NOMO-1 treated with dmso at 0.1 percent for 144 hours (cell line): ENCODE results near the gene KIF4A.
"Not testable (repeated sequence)": the region's sequence is repeated elsewhere in the genome, so short reads cannot be mapped to it uniquely, and the experiment has no call there.

Experiments used
- DNase-seq: peaks from one replicate; lab custom pipeline; 2025; ENCODE audit not compliant: unreplicated experiment; lab: John Stamatoyannopoulos, UW

KIF4A gene

DNA sequence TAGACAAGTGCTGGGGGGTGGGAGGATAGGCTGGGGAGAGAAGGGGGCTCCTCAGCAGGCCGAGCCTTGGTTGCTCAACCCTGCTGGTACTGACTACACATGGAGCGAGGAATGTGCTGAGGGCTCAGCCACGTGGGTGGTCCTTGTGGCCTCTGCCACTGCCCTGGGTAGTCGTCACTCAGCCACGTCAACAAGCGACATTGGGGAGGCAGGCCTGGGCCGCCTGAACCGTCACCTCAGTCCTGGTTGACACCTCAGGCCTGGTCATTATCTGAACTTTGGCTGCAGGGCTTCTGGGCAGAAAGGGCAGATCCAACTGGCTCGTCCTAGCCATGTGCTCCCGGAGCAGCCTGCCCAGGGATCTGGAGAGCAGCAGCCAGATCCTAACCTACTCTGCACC, 70.5 kb downstream of the KIF4A start:
- DNase-seq: no peak

DNA sequence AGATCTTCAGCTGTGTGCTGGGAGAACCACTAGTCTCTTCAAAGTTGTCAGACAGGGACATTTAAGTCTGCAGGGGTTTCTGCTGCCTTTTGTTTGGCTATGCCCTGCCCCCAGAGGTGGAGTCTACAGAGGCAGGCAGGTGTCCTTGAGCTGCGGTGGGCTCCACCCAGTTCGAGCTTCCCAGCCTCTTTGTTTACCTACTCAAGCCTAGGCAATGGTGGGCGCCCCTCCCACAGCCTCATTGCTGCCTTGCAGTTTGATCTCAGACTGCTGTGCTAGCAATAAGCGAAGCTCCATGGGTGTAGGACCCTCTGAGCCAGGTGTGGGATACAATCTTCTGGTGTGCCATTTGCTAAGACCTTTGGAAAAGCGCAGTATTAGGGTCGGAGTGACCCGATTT, 78.8 kb downstream of the KIF4A start:
- DNase-seq: not testable (repeated sequence)

DNA sequence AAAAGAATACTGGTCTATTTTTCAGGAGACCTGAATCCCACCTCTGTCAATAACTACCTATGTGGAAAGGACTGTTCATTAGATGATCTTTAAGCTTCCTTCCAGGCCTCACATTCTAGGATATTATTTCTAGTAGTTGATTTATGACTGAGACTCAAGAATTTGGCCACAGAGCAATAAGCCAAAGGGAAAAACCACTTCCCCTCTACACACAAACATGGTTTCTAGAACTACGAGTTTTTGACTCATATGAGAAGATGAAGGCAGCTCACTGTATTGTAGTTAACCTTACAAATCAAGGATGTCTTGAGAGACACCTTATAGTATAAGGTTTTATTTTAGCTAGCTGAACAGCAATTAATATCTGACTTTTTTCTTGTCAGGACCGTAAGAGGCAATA, 96.3 kb downstream of the KIF4A start:
- no peak for DNase-seq

DNA sequence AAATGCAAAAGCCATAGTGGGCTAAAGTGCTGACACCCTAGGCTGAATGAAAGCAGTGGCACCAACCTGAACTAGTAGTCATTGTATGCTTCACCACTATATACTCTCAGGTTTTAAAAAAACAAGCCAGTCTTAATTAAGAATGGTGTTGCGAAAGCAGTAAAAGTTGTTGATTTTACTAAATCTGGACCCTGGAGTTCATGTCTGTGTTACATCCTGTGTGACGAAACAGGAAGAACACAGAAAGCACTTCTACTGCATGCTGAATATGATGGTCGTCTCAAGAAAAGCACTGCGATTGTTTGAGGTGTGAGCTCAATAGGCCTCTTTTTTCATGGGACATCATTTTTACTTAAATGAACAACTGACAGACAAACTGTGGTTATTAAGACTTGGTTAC, 109.0 kb downstream of the KIF4A start:
- DNase-seq: peak; percentile 30

DNA sequence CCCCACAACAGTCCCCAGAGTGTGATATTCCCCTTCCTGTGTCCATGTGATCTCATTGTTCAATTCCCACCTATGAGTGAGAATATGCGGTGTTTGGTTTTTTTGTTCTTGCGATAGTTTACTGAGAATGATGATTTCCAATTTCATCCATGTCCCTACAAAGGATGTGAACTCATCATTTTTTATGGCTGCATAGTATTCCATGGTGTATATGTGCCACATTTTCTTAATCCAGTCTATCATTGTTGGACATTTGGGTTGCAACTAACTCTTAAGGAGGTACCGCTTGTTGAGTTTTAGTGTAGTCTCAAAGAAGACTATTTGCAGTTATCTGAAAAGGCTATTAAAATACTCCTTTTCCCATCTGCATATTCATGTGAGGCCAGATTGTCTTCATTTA, 110.3 kb downstream of the KIF4A start:
- DNase-seq: not testable (repeated sequence)

DNA sequence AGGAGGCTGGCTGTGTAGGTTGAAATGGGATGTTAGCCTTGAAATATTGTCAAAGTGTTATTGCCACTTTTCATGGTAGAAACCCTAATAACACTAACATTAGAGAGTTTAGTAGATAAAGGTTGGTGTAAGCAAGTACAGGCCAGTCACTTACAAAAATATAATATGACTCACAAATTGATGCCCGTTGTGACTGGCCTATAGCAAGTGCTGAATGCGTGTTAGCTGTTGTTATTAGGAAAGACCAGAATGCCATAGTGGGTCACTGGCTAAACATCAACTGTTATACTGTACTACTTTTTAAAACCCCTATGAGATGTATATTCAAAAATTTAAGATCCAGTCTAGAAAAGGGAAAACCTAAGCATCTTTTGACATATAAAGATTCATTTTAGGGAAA, 112.8 kb downstream of the KIF4A start:
- no peak for DNase-seq

DNA sequence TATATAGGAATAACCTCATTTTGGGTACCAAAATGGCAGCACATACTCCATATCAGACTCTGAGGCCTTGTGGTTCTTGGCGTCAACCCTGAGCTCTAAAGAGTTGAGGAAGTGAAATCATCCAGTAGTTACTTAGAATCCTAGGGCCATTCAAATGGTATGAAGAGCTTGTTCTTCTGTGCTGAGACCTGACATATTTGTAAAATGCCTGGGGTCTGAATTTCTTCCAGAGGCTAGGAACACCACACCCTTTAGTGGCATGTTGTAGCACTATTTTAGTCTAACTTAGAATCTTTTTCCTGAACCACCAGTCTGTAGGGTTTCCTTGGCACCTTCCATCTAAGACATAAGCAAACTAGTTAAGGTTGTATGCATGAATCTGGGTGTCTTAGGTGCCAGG, 115.1 kb downstream of the KIF4A start:
- DNase-seq: no peak

DNA sequence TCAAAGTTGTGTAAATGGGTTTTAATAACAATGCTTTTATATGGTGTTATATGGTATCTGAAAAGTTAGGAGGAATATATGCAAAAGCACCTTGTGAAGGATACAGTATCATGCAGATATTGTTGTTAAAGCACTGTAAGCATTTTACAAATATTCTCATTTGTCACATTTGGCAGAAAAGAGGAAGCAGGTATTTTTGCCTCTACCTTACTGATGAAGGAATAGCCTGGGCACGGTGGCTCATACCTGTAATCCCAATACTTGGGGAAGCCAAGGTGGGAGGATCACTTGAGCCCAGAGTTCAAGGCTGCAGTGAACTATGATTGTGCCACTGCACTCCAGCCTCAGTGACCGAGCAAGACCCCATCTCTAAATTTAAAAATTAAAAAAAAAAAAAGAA, 121.0 kb downstream of the KIF4A start:
- DNase-seq: no peak

DNA sequence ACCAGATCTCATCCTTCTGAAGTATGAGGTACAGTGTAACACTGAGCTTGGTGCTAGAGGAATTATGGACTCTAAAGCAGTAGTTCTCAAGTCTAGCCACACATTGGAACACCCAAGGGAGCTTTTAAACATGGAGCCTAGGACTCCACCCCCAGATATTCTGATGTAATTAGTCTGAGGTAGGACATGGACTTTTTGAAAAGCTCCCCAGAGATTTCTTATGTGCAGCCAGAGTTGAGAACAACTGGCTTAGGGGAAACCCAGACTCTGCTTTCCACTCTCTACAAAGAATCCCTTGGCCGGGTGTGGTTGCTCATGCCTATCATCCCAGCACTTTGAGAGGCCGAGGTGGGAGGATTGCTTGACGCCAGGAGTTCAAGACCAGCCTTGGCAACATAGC, 121.6 kb downstream of the KIF4A start:
- no peak for DNase-seq

DNA sequence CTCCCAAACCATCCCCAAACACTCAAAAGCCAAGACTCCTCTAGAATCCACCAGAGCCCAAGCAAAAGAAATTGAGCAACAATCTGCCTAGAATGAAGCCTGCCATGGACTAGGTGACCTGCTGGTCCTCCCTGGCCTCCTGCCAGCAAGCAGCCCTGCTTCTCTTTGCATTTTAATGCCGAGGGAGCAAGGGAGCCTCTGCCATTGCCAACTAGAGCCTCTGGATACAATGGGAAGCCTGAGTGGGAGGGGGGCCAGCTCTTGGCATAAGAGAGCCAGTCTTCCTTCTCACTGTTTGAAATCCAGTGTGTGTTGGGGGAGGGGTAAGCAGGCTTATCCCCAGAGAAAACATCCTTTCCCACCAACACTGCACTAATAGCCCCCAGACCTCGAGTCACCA, 131.7 kb downstream of the KIF4A start:
- DNase-seq: no peak

DNA sequence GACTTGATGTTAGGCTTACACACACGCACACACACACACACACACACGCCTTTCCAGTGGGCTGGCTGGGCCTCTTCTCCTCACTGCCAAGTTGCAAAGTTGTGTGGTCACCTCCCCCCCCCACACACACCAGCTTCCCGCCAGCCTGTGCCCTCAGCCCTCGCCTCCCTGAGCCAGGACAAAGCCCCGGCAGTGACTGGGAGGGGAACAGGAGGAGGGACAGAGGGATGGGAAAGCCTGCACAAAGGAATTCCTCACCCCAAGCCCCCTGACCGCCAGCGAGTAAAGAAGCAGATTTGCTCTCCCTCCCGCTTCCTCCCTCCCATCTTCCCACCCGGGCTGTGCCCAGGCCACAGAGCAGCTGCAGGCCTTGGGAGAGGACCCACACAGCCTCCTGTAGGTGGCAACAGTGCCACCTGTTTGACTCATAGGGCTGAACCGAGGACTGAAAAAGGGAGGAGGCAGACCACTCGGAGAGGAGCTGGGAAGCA, 133.0 kb downstream of the KIF4A start, which contains the start of gene GDPD2:
Gene GDPD2, plus strand, starts transcription at position 464 of the 491 bp plus-strand sequence. CDS start 1,671 bp downstream, outside the sequence.
- no peak for DNase-seq

DNA sequence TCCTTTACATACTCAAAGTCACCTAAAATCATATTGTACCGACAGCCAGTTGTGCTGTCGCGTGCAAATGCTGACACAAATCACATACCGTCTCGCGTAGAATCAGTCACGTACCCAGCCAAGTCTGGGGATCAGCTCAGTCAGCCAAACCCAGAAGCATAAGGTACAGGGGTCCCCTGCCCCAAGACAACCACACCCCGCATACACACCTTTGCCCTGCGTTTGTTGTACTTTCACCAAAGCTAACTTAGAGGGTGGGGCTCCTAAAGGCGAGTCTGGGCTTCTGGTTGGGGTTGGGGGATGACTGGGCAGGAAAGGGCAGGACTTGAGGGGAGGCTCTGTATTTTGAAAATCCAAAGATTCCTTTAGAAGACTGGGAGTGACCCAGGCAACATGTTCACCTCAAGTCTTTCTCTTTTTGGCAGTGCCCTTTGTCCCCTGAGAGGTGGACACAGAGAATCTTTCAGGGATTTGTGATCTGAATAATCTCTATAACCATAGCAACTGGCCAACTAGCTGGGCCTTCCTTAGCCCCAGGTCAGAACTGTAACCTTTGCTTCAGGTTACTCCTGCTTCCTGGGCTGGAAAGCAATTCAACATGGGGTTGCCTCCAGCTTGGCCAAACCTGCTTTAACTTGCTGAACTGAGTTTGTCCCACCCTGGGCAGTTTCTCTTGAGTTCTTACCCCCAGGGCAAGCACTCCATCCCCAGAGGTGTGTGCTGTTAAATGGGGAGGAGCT, 134.2 kb downstream of the KIF4A start:
- DNase-seq: no peak

DNA sequence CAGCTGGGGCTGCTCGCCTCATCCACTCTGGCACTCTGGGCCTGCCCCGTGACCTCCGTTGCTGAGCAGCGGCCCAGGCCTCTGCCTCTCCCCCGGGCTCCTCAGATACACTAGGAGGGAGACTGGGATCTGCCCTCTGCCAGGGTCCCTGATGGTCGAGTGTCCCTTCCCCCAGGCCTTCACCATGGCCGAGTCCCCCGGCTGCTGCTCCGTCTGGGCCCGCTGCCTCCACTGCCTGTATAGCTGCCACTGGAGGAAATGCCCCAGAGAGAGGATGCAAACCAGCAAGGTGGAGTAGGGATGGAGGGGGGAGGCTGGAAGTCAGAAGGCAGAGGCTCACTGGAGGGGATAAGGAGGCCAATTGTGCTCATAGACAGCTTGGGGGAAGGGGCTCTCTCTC, 134.9 kb downstream of the KIF4A start:
- no peak for DNase-seq

DNA sequence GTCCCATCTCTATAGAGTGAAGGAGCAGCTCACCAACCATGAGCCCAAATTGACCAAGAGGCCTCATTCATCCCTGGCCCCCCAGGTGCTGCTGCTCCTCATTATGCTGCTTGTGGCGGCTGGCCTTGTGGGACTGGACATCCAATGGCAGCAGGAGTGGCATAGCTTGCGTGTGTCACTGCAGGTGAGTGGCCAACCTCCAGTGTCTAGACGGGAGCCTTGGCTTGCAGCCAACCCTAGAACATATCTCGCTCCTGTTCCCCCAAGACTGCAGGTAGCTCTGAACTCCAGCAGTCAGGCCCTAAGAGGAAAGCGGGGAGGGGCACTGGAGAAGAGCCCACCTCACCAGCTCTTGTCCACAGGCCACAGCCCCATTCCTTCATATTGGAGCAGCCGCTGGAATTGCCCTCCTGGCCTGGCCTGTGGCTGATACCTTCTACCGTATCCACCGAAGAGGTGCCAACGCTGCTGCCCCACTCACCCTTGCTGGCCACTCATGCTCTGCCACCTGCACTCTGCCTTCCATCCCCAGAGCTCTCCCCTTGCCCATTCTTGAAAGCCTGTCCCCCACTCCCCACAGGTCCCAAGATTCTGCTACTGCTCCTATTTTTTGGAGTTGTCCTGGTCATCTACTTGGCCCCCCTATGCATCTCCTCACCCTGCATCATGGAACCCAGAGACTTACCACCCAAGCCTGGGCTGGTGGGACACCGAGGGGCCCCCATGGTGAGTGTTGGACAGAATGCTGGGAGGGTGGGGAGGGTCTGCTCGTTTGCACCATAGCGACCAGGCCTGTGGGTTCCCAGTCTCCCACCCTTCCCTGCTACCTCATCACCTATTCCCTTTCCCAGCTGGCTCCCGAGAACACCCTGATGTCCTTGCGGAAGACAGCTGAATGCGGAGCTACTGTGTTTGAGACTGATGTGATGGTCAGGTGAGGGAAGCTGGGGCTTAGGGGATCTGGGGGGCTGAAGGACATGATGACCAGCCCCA, 136.7 kb downstream of the KIF4A start:
- DNase-seq: no peak

DNA sequence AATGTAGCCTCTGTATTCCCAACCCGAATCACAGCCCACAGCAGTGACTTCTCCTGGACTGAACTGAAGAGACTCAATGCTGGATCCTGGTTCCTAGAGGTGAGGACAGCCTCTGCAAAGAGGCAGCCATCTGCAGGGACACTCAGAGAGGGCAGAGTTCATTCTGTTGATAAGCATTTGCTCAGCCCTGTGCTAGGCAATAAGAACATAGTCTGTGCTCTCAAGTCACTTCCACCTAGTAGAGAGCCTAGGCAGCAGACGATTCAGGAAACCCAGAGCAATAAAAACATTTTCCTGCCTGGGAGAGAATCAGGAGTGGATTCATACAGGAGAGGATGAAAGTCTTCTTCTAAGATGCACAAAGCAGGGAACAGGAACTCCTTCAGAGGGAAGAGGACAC, 137.5 kb downstream of the KIF4A start:
- DNase-seq: no peak

DNA sequence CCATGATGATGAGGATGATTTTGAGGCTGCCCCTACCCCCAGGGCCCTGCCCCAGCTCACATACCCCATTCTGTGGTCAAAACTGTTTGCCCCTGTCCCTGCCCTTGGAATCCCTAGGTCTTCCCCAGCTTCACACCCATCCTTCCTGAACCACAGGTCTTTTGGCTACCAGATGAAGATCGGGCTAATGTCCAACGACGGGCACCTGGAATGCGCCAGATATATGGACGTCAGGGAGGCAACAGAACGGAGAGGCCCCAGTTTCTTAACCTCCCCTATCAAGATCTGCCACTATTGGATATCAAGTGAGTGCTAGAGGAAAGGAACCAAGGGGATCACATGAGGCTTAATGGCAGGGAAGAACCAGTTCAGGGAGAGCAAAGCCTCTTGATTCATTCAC, 139.9 kb downstream of the KIF4A start:
- DNase-seq: no peak

DNA sequence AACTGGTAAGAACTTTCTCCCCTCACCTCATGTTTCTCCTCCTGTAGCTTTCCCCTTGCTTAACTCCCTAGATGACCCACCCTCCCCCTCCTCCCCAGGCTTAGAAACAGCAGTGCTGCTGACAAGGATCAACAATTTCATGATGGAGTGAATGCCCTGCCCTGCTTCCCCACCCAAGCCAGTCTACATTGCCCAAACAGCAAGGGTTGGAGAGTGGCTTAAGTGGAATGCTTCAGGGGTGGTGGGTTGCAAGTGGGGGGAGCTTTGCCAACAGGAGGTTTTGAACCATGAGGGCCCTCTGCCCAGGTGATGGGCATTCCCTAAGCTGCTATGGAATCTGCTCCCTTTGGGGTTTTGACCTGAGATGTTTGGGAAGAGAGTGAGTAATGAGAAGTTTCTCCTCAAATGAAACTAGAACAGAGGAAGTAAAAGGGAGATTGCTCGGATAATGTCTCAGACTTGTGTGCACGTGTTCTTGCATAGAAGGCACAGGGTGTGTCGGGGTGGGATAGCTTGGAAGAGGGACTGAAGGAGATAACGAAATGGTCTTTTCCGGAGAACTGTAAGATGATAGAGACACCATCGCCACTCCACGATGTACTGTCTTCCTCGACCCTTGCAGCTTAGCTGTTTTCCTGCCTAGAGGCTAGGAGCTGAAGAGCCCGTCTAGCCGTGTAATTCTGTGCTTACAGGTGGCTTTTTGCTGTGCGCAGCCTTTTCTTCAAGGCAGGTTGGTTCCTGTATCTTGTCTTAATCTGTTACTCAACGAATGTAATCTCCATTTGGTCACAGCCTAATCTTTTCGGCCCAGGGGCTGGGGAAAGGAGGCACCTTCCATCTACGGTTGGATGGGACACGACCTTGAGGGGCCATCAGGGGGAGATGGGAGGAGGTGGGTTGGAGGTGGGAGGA, 143.3 kb downstream of the KIF4A start:
- DNase-seq: no peak

DNA sequence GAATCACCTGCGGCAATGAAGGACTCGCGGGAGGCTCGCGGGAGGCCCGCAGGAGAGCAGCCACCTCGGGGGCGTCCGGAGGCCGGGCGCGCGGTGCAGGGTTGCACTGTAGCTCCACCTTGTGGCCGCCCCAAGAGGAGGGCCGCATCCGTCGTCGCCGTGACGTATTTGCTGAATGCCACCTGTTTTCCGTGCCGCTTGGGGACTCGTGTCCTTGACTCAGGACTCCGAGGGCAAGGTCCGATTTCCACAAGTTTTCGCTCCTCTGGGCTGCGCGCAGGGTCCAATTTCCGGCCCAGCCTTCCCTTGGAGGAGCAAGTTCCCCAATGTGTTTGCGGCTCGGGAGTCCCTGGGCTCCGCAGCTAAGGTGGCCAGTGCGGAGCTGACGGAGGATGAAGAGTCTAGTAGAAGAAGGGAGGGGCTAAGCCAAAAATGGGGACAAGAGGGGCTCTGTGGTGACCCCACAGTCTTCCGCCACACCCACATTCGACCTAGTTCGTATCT, 144.0 kb downstream of the KIF4A start:
- peak; percentile 26 for DNase-seq

DNA sequence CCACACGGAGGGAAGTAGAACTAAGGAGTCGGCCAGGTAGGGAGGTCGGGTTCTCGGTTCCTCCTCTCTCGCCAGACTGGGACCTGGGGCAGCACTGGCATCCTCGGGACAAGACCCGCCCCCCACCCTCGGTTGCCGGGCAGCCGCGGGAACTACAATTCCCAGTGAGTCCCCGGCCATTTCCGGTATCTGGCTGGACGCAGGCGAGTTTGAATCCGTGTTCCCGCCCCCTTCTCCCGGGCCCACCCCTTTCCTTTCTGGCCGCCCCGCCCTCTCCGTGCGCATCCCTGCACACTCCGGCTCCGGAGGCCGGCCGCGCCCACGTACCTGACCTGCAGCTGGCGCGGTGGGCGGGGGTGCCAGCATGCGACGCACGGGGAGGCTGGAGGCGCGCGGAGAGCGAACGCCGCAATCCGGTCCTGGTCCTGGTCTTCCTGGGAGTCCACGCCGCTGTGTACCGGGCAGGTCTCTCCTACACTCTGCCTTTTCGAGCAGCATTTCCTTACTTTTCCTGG, 144.5 kb downstream of the KIF4A start:
- DNase-seq: peak; percentile 52

DNA sequence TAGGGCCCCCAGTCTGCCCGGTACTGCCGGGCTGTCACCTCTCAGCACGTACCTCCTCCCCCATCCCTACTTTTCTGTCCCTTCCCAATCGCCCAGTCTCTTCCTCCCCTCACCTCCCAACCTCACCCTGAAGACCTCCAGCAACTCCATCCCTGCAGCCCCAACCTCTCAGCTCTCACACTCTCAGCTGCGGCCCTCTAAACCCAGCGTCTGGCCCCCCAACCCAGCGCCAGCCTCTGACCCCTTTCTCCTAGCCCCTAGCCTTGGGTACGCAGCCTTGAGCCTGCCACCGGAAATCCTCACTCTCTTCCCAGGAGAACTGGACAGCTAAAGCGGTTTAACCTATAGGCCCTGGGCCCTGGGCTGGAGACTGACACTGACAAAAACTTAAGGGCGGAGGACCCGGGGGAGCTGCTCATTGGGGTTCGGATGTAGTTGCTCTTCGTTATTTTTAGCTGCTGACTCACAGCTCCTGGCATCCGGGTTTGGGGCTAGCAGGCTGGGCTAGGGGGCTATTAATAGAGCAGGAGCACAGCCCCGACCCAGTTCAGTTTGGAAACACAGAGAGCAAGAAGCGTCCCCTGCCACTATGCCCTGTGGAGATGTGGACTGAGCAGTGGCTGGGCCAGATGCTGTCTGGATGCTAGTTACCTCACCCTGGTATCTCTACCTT, 145.1 kb downstream of the KIF4A start:
- no peak for DNase-seq
